Measurements from ENCODE around the gene RPS4Y1.

RPS4Y1 gene

GRCh38 chrY:2883561-2883960 lies 42.2 kb downstream of the RPS4Y1 start:
- DNase-seq (ENCODE audit: low read depth, low spot score) = no peak

GRCh38 chrY:2885880-2886279 lies 44.5 kb downstream of the RPS4Y1 start:
- no peak for DNase-seq (ENCODE audit: low read depth, low spot score)

- no peak for DNase-seq (ENCODE audit: low read depth, low spot score)
These were observed 46.0 kb downstream of the RPS4Y1 start for GRCh38 chrY:2887386-2887785.

GRCh38 chrY:2887955-2888354 lies 46.6 kb downstream of the RPS4Y1 start:
- DNase-seq (ENCODE audit: low read depth, low spot score) = no peak

- DNase-seq (ENCODE audit: low read depth, low spot score) = no peak
These were observed 52.1 kb downstream of the RPS4Y1 start for GRCh38 chrY:2893471-2893870.

- no peak for DNase-seq (ENCODE audit: low read depth, low spot score)
These were observed 54.6 kb downstream of the RPS4Y1 start for GRCh38 chrY:2896050-2896449.

- no peak for DNase-seq (ENCODE audit: low read depth, low spot score)
These were observed 66.0 kb downstream of the RPS4Y1 start for GRCh38 chrY:2907356-2907755.

GRCh38 chrY:2913066-2913815 lies 71.8 kb downstream of the RPS4Y1 start:
- DNase-seq (ENCODE audit: low read depth, low spot score) = no peak

All from ELF-1 (cell line).